Measurements from ENCODE around the gene ELMO3. TPM values are rescaled to one million over a fixed set of nuclear protein-coding genes. Genes with fewer than 3 reads are reported as not detected.

ELMO3 gene
- total and polyA plus RNA-seq, 7 donors = 0.26 to 0.82 (median 0.53) TPM

DNA sequence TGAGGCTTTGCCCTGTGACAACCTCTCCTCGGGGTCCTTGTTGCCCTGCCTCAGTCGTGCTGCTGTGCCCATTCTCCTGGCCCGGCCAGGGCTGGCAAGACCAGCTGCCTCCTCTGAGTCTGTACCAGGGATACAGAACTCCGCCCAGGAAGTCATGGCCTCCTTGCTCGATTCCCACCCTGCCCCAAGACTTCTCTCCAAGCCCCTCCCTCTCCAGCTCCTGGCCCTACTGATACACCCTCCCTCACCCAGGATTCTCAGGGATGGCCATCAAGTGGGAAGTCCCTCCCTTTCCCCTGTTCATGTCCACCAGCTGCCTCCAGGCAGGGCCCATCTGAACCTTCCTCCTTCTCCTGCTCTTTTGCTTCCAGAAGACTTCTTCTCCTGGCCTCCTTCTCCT lies 16.8 kb downstream of the ELMO3 start:
- DNase-seq = no peak
- Histone ChIP-seq H3K9me3 (no peaks in the 10 kb centered on the region), H3K27ac (no peak overlapping the region), H3K4me1 (peaks cover 19% of the 10 kb centered on the region), H3K36me3 (ENCODE audit: insufficient read depth in 1 of 2, low read depth in 1 of 2) (no peaks in the 10 kb centered on the region), H3K27me3 (ENCODE audit: insufficient read depth in 3 of 3, low read length in 2 of 3) (no peaks in the 10 kb centered on the region), H3K4me3 (no peak overlapping the region)
- ATAC-seq = no peak
- intact Hi-C loops (cut with DNase I) = no loop called here
- 58 to 81% (median 65%) methylated on average over 5 of the region's 5 CpGs for WGBS, 3 donors
- TF ChIP-seq CTCF (IDR thresholded peaks at IDR 0.05) = no peak

GRCh38 chr16:67216612-67217490 lies 17.9 kb downstream of the ELMO3 start:
- Histone ChIP-seq H3K27ac (no peak overlapping the region), H3K9me3 (no peaks in the 10 kb centered on the region), H3K27me3 (ENCODE audit: insufficient read depth in 3 of 3, low read length in 2 of 3) (no peaks in the 10 kb centered on the region), H3K4me1 (peaks cover 18% of the 10 kb centered on the region), H3K36me3 (ENCODE audit: insufficient read depth in 1 of 2, low read depth in 1 of 2) (no peaks in the 10 kb centered on the region), H3K4me3 (peak overlapping the region; percentile 4)
- ATAC-seq = peak in 3 of 4 donors; percentile 12 to 32 (median 16)
- TF ChIP-seq CTCF (IDR thresholded peaks at IDR 0.05) = no peak
- intact Hi-C loops (cut with DNase I) = no loop called here
- 64 to 73% (median 68%) methylated on average over 18 of the region's 18 CpGs for WGBS, 3 donors
- no peak for DNase-seq

- no peak for DNase-seq
- WGBS, 3 donors = 58 to 64% (median 58%) methylated on average over 3 of the region's 3 CpGs
Observed at GRCh38 chr16:67223992-67224391, 25.1 kb downstream of the ELMO3 start.

DNA sequence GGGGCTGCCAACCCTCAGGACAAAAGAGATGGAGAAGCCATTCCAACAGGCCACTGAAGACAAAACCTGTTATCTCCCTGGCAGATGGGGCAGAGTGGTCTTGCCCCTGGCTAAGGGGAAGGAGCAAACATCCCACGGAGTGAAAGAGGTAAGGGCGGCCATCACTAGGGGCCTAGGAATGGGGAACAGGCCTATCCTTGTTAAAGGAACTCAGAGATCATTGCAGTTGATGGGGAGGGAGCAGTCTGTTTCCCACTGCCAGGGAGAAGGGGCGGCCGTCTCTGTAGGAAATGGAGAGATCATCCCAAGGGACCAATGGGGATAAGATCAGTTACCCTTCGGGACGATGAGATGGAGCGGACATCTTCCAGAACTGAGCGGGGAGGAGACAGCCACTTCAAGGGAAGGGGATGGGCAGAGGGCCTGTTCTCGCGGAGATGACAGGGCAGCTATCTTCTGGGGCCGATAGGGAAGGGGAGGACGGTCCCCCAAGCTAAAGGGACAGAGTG lies 27.4 kb downstream of the ELMO3 start:
- H3K4me3 ChIP-seq = peak overlapping the region; percentile 91
- peak in 1 of 4 donors; percentile 2 for ATAC-seq
- no peaks in the 10 kb centered on the region for H3K9me3 ChIP-seq
- H3K4me1 ChIP-seq = peaks cover 16% of the 10 kb centered on the region
- TF ChIP-seq CTCF (IDR thresholded peaks at IDR 0.05) = no peak
- 5 to 9% (median 8%) methylated on average over 12 of the region's 12 CpGs for WGBS, 3 donors
- H3K27me3 ChIP-seq (ENCODE audit: insufficient read depth in 3 of 3, low read length in 2 of 3) = no peaks in the 10 kb centered on the region
- H3K27ac ChIP-seq = peak overlapping the region; percentile 83
- peaks cover 3 to 42% of the 10 kb centered on the region in 2 donors for H3K36me3 ChIP-seq (ENCODE audit: insufficient read depth in 1 of 2, low read depth in 1 of 2)
- intact Hi-C loops (cut with DNase I) = loop anchor here in 1 of 2 donors (5.0 kb wide), 1 partner anchor 34 kb away; the partner anchor contains the start of genes E2F4 and EXOC3L1
- DNase-seq = no peak

More at GRCh38 chr16:67223992-67224391, 25.1 kb downstream of the ELMO3 start:
- Histone ChIP-seq H3K4me3 (no peak overlapping the region), H3K36me3 (ENCODE audit: insufficient read depth in 1 of 2, low read depth in 1 of 2) (peaks cover 0 to 19% of the 10 kb centered on the region in 2 donors), H3K4me1 (peaks cover 16% of the 10 kb centered on the region), H3K27me3 (ENCODE audit: insufficient read depth in 3 of 3, low read length in 2 of 3) (no peaks in the 10 kb centered on the region), H3K9me3 (no peaks in the 10 kb centered on the region), H3K27ac (no peak overlapping the region)
- no peak for ATAC-seq
- no peak for TF ChIP-seq CTCF (IDR thresholded peaks at IDR 0.05)
- intact Hi-C loops (cut with DNase I) = no loop called here
